ENCODE measurements around the gene ARSH. TPM values are rescaled to one million over a fixed set of nuclear protein-coding genes. Genes with fewer than 3 reads are reported as not detected.
"Not testable (repeated sequence)": the region's sequence is repeated elsewhere in the genome, so short reads cannot be mapped to it uniquely, and the experiment has no call there.

Gene ARSH
- total RNA-seq, 1 donor from 2014 or later, result not detected

GRCh38 chrX:3024176-3024575 is 17.8 kb downstream of the ARSH start:
- intact Hi-C loops (cut with DNase I), result no loop called here
- ATAC-seq, result no peak
- DNase-seq (ENCODE audit: missing footprints), result no peak

- no peak for ATAC-seq
- intact Hi-C loops (cut with DNase I), result no loop called here
- no peak for DNase-seq (ENCODE audit: missing footprints)
These were observed 19.9 kb downstream of the ARSH start for GRCh38 chrX:3026074-3026815.

GRCh38 chrX:3029129-3029528 is 22.8 kb downstream of the ARSH start:
- intact Hi-C loops (cut with DNase I), result no loop called here
- no peak for ATAC-seq
- no peak for DNase-seq (ENCODE audit: missing footprints)

- ATAC-seq, result no peak
- intact Hi-C loops (cut with DNase I), result no loop called here
- no peak for DNase-seq (ENCODE audit: missing footprints)
These were observed 30.9 kb downstream of the ARSH start for GRCh38 chrX:3037218-3037617.

GRCh38 chrX:3044196-3044595 is 37.9 kb downstream of the ARSH start:
- intact Hi-C loops (cut with DNase I), result no loop called here
- ATAC-seq (no peak), DNase-seq (ENCODE audit: missing footprints) (no peak)

GRCh38 chrX:3044671-3045070 is 38.3 kb downstream of the ARSH start:
- intact Hi-C loops (cut with DNase I), result no loop called here
- no peak for DNase-seq (ENCODE audit: missing footprints)

GRCh38 chrX:3046253-3047240 is 40.2 kb downstream of the ARSH start:
- no peak for ATAC-seq
- intact Hi-C loops (cut with DNase I), result no loop called here
- no peak for DNase-seq (ENCODE audit: missing footprints)

More at GRCh38 chrX:3044671-3045070, 38.3 kb downstream of the ARSH start:
- ATAC-seq, result no peak

- intact Hi-C loops (cut with DNase I); DNase-seq (ENCODE audit: missing footprints); ATAC-seq: not testable (repeated sequence)
These were observed 44.3 kb downstream of the ARSH start for GRCh38 chrX:3050523-3051175.

GRCh38 chrX:3052860-3053259 is 46.5 kb downstream of the ARSH start:
- no peak for ATAC-seq

GRCh38 chrX:3066555-3066954 is 60.2 kb downstream of the ARSH start:
- no peak for DNase-seq (ENCODE audit: missing footprints)
- no peak for ATAC-seq
- intact Hi-C loops (cut with DNase I), result no loop called here

More at GRCh38 chrX:3052860-3053259, 46.5 kb downstream of the ARSH start:
- no peak for DNase-seq (ENCODE audit: missing footprints)
- intact Hi-C loops (cut with DNase I), result no loop called here

- ATAC-seq (no peak), DNase-seq (ENCODE audit: missing footprints) (no peak)
- intact Hi-C loops (cut with DNase I), result no loop called here
These were observed 69.6 kb downstream of the ARSH start for GRCh38 chrX:3075959-3076358.

- DNase-seq (ENCODE audit: missing footprints), result no peak
- no peak for ATAC-seq
- intact Hi-C loops (cut with DNase I), result no loop called here
These were observed 70.2 kb downstream of the ARSH start for GRCh38 chrX:3076416-3076991.

Other genes with a start within 250 kb of the ARSH start
- 1.5 TPM for gene GYG2, start 177.6 kb upstream of the ARSH start, total RNA-seq
- gene ARSD, start 77.2 kb upstream of the ARSH start, total RNA-seq, result 5.4 TPM
- not detected for gene ARSF, start 34.9 kb downstream of the ARSH start, total RNA-seq